Left lung (tissue), 10 donors: ENCODE measurements around the gene CCDC157. TPM values are rescaled to one million over a fixed set of nuclear protein-coding genes. Genes with fewer than 3 reads are reported as not detected.
A peak's percentile ranks its signal among the peaks of the same experiment; 100 is the strongest.

Experiments
- ATAC-seq: fragments of 200-7000 bp; cut with Tn5 transposase; one replicate; pipeline ENCODE4 v1.9.1; 2020; ENCODE audit warnings: moderate library complexity
- DNase-seq, 4 donors: peaks; one replicate each; pipeline ENCODE4 v3.0.0-alpha.2; 2013 to 2020
- H3K27ac ChIP-seq, 2 donors: fragments of 200-600 bp; sonication (generic) in 1 of 2; one replicate each; pipeline versions ENCODE4 v1.5.0 to v1.8.0; 2020 to 2021
- H3K27me3 ChIP-seq, 2 donors: fragments of 200-600 bp; sonication (generic) in 1 of 2; one replicate each; pipeline versions ENCODE4 v1.5.0 to v1.8.0; 2020 to 2021
- H3K36me3 ChIP-seq, 2 donors: fragments of 200-600 bp; sonication (generic) in 1 of 2; one replicate each; pipeline versions ENCODE4 v1.5.0 to v1.8.0; 2020 to 2021
- H3K4me1 ChIP-seq, 2 donors: fragments of 200-600 bp; one replicate each; pipeline ENCODE4 v1.8.0; 2021
- H3K4me3 ChIP-seq, 2 donors: fragments of 200-600 bp; sonication (generic) in 1 of 2; one replicate each; pipeline versions ENCODE4 v1.5.0 to v1.8.0; 2020 to 2021; ENCODE audit warnings: mild to moderate bottlenecking in 1 of 2
- H3K9me3 ChIP-seq, 2 donors: fragments of 200-600 bp; sonication (generic) in 1 of 2; one replicate each; pipeline versions ENCODE4 v1.5.0 to v1.8.0; 2020 to 2021
- intact Hi-C, 2 donors: fragments of 100-400 bp; cut with DNase I; formaldehyde crosslinking; loops; one replicate each; pipeline versions ENCODE4 v1.11.2 to v1.14.2; 2022
- polyA plus RNA-seq, 6 donors: library from polyadenylated mRNA; unstranded; fragments of 120-200 nt; gene quantifications; one replicate each; pipeline ENCODE4 v1.2.1, GENCODE V29; 2013; ENCODE audit not compliant: insufficient read length in 6 of 6
- total RNA-seq, 2 donors: library from RNA; stranded (reverse); fragmentation: NEBNext Ultra II Directional; extraction: Animal tissue kit (Norgen Biotek cat#: 25700); gene quantifications; one replicate each; pipeline ENCODE4 v1.2.1, GENCODE V29; 2021
- TF ChIP-seq, protein P1 (sequence below), 2 donors: fragments of 200-600 bp; sonication (generic) in 1 of 2; IDR thresholded peaks; one replicate each; pipeline versions ENCODE4 v1.5.0 to v1.8.0; 2021; ENCODE audit warnings: antibody characterized with exemption in 2 of 2
- donor health status: DM: no; HTN: yes; CAD: no.
- donor health status: DM: no; HTN: no; CAD: no.

The CCDC157 gene
- total and polyA plus RNA-seq, 8 donors: 2.8 to 8.1 (median 4.2) TPM

GRCh38 chr22:30421695-30422480 lies 65.1 kb downstream of the CCDC157 start:
- peaks cover 33 to 50% of the 10 kb centered on the region in 2 donors for H3K4me1 ChIP-seq
- H3K27ac ChIP-seq: peak overlapping the region; percentile 95 to 99
- peaks cover 0 to 25% of the 10 kb centered on the region in 2 donors for H3K36me3 ChIP-seq
- no peaks in the 10 kb centered on the region for H3K27me3 ChIP-seq
- ATAC-seq (no peak), DNase-seq (no peak)
- TF ChIP-seq, protein P1, sequence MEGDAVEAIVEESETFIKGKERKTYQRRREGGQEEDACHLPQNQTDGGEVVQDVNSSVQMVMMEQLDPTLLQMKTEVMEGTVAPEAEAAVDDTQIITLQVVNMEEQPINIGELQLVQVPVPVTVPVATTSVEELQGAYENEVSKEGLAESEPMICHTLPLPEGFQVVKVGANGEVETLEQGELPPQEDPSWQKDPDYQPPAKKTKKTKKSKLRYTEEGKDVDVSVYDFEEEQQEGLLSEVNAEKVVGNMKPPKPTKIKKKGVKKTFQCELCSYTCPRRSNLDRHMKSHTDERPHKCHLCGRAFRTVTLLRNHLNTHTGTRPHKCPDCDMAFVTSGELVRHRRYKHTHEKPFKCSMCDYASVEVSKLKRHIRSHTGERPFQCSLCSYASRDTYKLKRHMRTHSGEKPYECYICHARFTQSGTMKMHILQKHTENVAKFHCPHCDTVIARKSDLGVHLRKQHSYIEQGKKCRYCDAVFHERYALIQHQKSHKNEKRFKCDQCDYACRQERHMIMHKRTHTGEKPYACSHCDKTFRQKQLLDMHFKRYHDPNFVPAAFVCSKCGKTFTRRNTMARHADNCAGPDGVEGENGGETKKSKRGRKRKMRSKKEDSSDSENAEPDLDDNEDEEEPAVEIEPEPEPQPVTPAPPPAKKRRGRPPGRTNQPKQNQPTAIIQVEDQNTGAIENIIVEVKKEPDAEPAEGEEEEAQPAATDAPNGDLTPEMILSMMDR (IDR thresholded peaks at IDR 0.05): no peak
- H3K9me3 ChIP-seq: no peaks in the 10 kb centered on the region
- peak overlapping the region in 1 of 2 donors; percentile 75 for H3K4me3 ChIP-seq
- intact Hi-C loops: no loop called here

DNA sequence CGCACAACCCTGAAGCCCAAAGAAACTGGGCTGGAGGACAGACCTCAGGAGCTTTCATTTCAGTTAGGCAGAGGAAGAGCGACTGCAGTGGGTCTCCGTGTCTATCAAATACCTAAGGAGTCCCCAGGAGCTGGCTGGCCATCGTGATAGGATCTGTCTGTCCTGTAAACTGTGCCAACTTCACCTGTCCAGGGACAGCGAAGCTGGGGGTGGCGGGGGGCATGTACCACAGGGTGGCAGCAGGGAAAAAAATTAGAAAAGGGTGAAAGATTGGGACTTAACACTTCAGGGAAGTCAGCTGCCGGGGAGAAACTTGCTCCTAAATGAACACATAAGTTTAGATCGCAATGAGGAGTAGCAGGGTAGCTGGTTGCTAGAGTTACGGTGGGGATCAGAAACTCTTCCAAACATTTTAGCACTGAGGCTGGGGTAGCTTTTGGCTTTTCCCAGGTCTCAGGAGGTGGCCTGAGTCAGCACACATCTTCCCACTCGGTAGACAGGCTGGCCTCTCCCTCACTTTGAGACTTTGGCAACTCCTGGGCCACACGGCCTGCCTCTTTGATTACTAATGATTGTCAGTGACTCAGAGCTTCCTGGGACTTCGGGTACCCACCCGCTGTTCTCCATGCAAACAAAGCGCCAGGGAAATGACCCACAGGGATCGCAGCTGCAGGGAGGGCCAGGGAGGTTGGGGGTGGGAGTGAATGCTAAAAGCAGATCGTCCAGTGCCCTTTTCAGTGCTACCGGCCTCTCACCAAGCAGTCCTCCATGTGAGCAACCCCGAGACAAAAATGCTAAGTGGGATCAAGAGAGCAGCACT lies 65.9 kb downstream of the CCDC157 start:
- no peaks in the 10 kb centered on the region for H3K27me3 ChIP-seq
- H3K4me3 ChIP-seq: peak overlapping the region; percentile 72 to 75
- TF ChIP-seq, protein P1 (IDR thresholded peaks at IDR 0.05): no peak
- H3K9me3 ChIP-seq: no peaks in the 10 kb centered on the region
- ATAC-seq: peak; percentile 42
- peaks cover 34 to 55% of the 10 kb centered on the region in 2 donors for H3K4me1 ChIP-seq
- peaks cover 0 to 23% of the 10 kb centered on the region in 2 donors for H3K36me3 ChIP-seq
- DNase-seq: peak in 3 of 4 donors; percentile 26 to 67 (median 43)
- intact Hi-C loops: no loop called here
- peak overlapping the region; percentile 95 to 99 for H3K27ac ChIP-seq

DNA sequence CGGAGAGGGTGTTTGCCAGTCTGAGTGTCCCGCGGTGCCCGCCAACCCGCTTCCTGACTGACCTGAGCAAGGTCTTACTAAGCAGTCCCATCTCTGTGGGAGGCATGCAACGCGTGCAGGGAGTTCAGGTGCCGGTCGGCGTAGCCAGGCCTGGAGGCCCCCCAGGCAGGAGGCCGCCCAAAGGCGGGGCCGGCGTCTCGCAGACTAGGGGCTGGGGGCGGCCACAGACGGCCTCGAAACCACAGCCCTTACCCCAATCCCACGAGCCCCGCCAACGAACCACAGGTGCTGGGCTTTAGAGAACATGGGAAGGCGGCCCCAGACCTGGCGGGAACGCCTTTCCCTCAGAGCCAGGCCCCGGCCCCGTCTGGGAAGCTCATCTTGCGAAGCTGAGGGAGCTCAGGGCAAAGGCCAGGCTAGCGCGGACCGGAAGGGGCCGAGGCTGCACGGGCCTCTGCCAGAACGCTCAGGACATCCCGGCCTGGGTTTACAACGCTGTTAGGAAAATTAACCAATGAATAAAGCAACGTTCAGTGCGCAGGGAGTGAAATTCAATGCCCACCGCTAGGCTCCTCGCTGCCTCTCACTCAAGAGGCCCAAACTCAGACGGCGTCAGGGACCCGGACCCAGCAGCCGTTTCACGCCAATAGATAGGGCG lies 66.6 kb downstream of the CCDC157 start:
- Histone ChIP-seq H3K27me3 (no peaks in the 10 kb centered on the region), H3K9me3 (no peaks in the 10 kb centered on the region), H3K36me3 (peaks cover 0 to 17% of the 10 kb centered on the region in 2 donors), H3K27ac (peak overlapping the region; percentile 95 to 99), H3K4me3 (peak overlapping the region; percentile 72 to 75), H3K4me1 (peaks cover 34 to 55% of the 10 kb centered on the region in 2 donors)
- peak; percentile 54 for ATAC-seq
- intact Hi-C loops: no loop called here
- DNase-seq: peak in 3 of 4 donors; percentile 45 to 91 (median 67)
- TF ChIP-seq, protein P1 (IDR thresholded peaks at IDR 0.05): no peak

DNA sequence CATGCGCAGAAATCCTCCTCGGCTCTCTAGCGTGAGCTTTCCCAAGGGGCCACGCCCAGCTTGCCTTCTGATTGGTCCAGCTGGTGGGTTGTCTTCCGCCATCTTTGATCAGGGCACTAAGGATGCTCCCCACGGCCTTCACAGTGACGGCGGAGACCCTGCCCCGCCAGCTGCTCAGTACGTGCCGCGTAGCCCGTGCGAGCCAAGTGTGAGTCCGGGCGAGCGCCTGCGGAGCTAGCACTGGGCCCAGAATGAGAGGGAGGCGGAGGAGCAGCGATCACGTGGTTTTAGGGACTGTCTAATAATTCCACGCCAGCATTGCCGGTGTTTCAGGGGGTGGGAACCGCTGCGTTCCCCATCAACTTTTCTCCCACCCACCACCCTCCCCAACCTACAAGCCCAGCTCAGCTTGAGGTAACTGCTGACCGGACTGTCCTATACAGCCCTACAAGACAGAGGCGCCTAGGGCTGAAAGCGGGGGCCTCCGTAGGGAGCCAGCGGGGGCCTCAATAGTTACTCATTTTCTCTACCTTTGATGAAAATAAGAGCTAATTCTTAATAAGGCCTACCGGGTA lies 67.2 kb downstream of the CCDC157 start:
- DNase-seq (peak; percentile 98 to 100 (median 100)), ATAC-seq (peak; percentile 84)
- H3K4me1 ChIP-seq: peaks cover 34 to 55% of the 10 kb centered on the region in 2 donors
- H3K36me3 ChIP-seq: peaks cover 0 to 17% of the 10 kb centered on the region in 2 donors
- H3K4me3 ChIP-seq: peak overlapping the region; percentile 72 to 75
- peak overlapping the region; percentile 95 to 99 for H3K27ac ChIP-seq
- TF ChIP-seq, protein P1 (IDR thresholded peaks at IDR 0.05): no peak
- H3K9me3 ChIP-seq: no peaks in the 10 kb centered on the region
- intact Hi-C loops: no loop called here
- H3K27me3 ChIP-seq: no peaks in the 10 kb centered on the region
